GM19238 (cell line): ENCODE data around the gene TFAP2D.

Source experiments
- DNase-seq: peaks from one replicate; pipeline ENCODE4 v3.0.0; 2011; ENCODE audit warnings: low spot score; ENCODE audit not compliant: insufficient read length

TFAP2D gene

GRCh38 chr6:50818673-50819072, 105.3 kb downstream of the TFAP2D start, which contains the start of gene TFAP2B:
Gene TFAP2B (plus strand): TSS chr6:50818871. CDS start chr6:50818892, 21 bp downstream.
- DNase-seq: no peak

- DNase-seq: no peak
Observed at GRCh38 chr6:50819466-50819903, 106.2 kb downstream of the TFAP2D start.

- no peak for DNase-seq
Observed at GRCh38 chr6:50819904-50820868, 106.9 kb downstream of the TFAP2D start.

GRCh38 chr6:50820869-50821264, 107.5 kb downstream of the TFAP2D start:
- no peak for DNase-seq

- no peak for DNase-seq
Observed at GRCh38 chr6:50821441-50822077, 108.2 kb downstream of the TFAP2D start.

- DNase-seq: no peak
Observed at GRCh38 chr6:50822078-50822476, 108.8 kb downstream of the TFAP2D start.
